NCI-H526 treated with DMSO at 0.1 percent for 48 hours (cell line): Measurements from ENCODE around the gene D2HGDH.
"Not testable (repeated sequence)": the region's sequence is repeated elsewhere in the genome, so short reads cannot be mapped to it uniquely, and the experiment has no call there.

ENCODE experiments used
- DNase-seq: peaks from one replicate; lab custom pipeline; 2025; lab: John Stamatoyannopoulos, UW

Gene D2HGDH

DNA sequence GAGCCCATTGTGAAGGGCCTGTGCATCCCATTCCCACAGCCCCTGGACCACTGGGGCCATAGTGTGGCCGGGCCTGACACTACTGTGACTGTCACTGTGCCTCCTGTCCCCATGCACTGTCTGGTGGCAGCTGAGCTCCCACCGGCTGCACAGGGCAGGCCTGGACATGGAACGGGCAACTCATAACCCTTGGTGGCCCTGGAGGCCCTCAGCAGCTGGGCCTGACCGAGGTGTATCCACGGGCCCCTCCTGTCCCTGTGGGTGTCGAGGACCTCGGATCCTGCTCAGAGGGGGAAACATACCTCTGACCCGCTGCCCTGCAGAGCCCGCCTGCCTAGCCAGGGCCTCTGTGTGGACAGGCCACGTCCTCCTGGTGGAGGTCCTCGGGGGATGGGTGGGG is 34.4 kb downstream of the D2HGDH start:
- no peak for DNase-seq

DNA sequence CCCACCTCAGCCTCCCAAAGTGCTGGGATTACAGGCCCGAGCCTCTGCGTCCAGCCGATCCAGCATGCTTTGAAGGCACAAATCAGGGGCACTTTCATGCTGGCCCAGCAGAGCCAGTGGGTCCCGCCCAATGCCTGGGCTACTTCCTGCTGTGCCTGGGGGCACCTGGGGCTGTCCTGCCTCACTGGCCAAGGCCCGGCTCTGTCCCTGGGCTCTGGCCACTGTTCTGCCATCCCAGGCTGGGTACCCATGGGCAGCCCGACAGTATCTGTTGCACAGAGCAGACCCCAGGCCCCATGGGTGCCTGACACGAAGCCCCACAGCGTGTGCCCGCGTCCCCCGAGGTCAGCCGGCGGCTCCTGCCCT is 35.4 kb downstream of the D2HGDH start:
- no peak for DNase-seq

DNA sequence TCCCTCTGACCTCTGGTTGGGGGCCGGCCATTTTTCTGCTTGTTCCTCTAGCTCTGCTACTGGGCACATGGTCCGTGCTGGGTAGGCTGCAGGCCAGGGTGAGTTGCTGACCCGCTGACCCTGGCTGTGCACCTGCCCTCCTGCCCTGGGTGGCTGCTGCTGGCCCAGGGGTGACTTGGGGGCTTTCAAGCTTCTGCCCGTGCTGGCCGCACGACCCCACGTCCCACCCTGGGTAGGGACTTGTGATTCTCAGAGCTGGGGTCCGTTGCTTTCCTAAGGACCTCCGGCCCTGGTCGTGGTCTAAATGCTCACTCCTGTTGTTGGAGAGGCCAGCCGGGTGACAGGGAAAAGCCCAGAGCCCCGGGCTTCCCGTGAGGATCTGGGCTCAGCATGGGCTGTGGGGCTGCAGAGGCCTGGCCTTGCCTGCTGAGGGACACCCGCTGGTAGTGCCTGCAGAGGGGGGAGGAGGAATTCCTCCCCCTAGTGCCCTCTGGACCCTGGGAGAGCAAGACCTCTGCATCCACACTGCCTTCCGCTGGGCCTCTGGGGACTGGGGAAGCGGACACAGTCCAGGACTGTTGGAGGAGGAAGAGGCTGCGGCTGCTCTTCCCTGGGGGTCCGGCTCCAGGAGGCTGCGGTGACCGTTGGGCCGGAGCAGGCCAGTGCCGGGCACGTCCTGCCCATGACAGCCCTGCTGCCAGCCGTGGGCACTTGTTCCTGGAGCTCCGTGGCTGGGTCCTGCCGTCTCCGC is 35.9 kb downstream of the D2HGDH start:
- DNase-seq: no peak

DNA sequence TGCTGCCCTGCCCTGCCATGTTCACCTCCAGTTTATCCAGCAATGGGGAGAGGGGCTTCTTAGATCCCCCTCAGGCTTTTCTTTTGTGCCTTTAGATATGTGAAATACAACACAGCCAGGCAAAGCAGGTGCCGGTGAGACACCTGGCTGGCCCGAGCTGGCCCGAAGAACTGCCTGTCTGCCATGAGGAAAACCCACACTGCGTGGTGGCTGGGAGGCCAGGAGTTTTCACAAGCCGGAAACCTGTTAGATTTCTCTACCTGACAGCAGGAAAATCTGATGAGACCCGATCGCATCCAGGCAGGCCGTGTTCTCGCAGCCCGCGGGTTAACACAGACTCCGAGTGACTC is 36.5 kb downstream of the D2HGDH start:
- no peak for DNase-seq

DNA sequence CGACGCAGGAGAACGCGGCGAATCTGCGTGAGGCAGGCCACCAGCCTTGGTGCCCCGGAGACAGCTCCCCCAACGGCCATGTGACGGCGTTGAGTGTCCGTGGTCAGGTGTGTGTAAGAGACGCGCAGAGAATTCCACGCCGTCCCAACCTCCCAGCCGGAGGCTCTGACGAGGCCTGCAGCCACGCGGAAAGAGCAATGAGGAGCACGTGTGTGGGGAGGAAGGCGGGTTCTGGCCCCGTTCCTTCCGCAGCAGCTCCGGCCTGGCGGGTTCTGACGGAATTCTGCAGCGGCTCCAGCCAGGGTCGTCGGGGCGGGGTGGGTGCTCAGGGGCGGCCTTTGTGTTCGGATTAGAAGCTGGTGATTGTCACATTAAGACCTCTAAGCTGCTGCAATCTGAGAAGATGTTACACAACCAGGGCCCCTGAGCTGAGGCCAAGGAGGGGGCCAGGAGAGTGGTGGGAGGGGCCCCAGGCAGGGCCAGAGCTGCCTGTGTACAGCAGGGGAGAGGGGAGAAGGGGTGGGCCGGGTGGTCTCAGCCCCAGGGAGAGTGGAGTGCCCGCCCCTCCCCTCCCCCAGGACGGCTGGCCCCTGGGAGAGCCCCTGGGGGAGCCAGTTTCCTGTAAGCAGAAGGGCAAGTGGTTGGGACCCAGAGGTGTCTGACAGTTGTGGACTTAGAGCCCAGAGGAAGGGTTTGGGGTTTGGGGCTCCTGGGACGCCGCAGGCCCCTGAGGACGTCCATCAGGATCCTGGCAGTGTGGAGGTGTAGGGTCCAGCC is 37.0 kb downstream of the D2HGDH start:
- DNase-seq: no peak

DNA sequence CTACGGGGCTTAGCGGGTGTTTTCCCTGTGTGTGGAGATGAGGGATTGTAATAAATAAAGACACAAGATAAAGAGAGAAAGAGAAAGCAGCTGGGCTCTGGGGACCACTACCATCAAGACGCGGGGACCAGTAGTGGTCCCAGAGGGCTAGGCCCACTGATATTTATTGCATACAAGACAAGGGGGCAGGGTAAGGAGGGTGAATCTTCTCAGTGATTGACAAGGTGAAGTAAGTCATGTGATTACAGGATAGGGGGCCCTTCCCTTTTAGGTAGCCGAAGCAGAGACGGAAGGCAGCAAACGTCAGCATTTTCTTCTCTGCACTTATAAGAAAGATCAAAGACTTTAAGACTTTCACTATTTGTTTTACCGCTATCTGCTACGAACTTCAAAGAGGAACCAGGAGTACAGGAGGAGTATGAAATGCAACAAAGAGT is 37.7 kb downstream of the D2HGDH start:
- DNase-seq: no peak

DNA sequence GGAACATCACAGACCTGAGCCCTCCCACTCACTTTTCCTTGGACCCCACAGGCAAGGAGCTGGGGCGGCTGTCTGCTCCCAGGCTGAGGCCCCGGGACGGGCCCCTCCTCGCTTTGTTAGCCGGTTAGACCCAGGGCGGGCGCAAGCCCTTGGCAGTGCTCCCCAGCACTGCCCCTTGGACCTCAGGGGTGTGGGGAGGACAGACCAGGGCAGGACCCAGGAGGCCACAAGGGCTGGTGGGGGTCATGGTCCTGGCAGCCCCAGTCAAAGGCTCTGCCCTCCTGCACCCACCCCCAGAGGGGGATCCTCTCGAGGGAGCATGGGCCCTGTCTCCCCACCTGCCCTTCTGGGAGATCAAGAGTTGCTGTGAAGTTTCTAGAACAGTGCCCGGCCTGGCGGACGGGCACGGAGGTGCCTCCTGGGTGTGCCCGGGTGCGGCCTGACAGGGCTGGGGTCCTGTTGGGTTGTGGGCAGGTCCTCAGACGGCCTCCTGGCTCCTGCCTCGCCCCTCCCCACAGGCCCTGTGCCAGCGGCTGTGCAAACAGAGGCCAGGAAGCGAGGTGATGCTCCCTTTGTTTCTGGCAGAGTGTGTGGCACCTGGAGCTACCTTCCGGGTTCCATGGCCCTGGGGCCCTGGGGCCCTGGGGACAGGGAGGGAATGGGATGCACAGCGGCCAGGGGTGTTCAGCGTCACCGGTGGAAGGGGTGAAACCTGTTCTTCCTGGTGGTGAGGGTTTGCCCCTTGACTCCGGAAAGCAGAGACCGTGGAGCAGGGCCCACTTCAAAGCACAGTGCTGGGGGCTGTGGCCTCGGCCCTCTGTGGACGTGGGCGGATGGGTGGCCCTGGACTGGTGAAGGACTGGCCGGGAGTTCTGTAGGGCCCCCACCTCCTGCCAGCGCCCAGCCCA is 39.3 kb downstream of the D2HGDH start:
- no peak for DNase-seq

DNA sequence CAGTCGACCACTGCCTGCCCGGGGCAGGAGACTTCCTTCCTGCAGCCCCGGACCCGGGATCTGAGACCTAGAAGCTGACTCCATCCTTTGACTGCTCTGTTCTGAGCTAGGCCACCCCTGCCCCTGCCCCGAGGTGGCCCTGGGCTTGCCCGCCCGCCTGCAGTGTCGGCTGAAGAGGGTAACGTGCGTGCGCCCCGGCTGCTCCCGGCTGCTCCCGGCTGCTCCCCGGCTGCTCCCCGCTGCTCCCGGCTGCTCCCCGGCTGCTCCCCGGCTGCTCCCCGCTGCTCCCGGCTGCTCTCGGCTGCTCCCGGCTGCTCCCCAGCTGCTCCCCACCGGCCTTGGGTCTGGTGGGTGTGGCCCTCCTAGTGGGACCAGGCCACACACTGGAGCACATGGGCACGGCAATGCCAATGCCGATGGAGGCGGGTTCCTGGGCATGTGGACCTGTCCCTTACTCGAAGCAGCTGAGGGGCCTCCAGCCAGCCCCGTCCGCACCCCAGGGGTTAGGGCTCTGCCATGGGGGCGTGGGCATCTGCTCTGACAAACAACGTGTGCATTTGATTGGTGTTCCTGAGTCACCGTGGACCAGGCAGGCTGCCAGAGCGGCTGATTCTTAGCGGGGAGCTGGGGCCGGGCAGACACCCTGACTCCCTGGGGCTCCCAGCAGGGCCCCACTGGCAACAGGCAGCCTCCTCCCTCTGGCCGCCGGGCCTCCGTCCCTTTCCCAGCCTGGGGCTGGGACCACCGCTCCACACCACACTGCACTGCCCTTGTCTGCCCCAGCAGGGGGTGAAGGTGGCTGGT is 40.2 kb downstream of the D2HGDH start:
- no peak for DNase-seq

DNA sequence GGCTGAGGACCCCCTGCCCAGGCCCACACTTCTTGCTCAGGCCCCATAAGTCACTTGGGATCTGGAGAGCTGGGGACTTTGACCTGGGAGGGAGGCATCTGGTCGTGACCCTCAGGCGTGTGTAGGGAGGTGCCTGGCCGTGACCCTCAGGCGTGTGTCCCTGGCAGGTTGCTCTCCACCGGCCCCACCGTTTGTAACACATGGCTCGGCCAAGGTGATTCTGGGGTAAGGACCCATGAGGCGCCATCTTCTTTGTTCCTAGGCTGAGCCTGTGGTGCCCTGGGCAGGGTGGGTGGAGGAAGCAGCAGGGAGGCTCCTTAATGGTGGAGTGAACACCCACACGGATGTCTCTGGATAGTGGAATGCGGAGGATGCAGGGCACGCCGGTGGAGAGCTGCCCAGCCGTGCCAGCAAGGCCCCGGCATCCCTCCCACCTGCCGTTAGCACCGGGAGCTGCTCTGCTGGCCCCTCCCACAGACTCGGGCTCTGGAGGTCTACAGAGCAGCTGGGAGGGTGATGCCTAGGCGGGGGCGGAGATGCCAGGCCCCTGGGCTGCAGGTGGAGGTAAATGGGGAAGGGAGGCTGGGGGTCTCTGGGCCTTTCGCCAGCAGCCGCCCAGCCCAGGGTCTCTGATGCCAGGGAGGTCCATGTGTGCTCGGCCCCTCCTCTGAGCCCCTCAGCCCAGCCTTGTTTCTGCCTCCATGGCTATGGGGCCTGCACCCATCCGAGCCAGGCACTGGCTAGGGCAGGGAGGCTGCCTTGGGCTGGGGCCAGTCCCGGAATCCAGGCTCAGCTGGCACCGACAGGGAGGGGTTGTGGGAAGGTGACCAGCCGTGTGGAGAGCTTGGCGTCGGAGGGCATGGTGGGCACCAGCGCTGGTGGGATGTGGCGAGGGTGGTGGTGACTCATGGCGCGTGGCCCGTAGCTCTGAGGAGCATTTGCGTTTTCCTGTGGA is 41.1 kb downstream of the D2HGDH start:
- no peak for DNase-seq

DNA sequence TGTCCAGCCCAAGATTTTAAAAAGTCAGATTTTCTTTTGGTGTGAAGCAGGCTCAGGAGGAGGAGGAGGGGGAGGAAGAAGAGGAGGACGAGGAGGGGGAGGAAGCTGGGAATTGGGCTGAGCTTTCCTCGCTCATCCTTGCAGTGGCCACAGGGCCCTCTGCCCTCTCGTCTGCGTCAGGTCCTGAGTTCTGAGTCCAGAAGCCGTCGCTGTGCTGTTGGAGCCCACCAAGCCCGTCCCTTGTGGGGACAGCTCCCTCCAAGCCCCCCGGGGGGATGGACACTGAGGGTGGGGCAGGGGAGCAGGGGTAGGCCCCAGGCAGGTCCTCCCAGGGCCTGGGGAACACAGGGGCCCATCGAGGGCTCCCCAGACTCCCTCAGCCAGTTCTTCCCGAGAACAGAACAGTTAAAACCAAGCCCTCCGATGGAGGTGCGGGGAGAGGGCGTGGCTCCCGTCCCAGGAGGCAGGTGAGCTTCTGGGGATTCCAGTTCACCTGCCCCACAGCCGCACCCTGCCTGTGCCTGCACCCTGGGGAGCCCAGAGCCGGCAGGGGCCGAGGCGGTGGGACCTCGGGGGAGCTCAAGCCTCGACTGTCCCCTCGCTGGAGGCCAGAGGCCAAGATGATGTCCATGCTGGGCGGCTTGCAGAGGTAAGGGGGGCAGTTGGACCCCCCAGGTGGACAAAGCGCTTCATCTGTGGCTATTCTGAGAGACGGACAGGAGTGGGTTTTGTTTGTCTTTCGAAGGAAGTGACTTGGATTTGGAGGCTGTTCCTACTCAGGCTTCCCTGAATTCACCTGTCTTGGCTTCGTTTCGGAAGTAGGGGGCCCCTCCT is 42.1 kb downstream of the D2HGDH start, which contains the start of gene GAL3ST2:
TSS of gene GAL3ST2 (plus strand) at position 487 of the 834 bp plus-strand sequence. CDS start at position 621, 134 bp downstream.
- DNase-seq: no peak

DNA sequence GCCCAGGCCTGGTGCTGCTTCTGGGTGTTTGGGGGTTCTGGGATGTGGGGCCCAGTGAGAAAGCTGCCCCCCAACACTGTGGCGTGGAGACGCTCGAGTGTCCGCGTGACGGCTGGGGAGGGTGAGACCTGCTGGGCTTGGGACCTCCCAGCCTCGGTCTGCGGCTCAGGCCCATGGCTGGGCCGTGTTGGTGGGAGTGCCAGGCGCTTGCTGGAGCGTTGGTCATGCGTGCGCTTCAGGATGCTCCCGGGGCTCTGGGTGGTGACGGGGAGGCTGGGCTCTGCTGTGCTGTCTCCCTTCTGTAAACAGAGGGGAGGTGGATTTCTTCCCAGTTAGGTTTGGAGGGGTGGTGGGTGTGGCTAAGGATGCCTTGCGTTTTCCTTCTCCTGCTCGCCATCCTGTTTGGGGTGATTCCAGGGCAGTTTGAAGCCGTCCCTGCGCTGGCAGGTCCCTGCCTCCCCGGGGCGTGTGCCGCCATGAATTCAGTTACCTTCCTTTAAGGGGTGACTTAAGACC is 42.8 kb downstream of the D2HGDH start:
- DNase-seq: no peak

DNA sequence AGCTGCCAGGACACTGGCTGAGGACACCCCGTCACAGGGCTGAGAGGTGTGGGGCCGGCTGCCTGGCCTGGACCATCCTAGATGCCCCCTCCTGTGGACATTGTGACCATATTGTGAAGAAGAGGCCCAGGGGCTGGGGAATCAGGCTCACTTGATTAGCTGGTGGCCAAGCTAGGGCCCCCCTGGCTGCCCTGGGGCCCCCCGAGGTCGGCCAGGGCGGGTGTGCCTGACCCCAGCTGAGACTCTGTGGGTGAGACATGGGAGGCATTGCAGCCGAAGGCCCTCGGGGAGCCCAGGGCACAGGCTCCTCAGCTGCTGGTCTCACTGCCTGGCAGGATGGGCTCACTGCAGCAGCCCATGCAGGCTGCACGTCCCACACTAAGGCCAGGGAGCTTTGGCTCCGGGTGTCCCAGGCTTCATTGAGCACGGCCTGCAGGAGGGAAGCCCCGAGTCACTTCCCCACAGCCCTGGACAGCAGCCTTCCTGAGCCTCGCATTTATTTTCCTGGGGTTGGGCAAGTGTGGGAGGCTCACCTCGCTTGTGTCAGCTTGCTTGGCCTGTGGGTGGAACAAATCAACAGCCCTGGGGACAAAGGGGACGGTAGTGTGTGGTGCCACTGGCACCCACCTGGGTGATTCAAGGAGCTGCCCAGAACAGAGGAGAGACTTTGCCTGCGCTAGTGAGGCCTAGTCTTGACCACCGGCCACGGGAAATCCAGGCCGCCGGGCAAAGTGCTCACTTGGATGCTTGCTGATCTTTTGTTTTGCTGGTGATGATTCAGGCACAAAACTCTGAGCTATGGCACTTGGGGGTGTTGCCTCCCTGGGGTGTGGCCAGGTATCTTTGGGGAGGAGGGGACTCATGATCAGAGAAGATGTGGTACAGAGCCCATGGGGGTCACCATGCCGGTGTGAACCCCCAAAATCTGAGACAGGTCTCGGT is 43.5 kb downstream of the D2HGDH start:
- DNase-seq: no peak

DNA sequence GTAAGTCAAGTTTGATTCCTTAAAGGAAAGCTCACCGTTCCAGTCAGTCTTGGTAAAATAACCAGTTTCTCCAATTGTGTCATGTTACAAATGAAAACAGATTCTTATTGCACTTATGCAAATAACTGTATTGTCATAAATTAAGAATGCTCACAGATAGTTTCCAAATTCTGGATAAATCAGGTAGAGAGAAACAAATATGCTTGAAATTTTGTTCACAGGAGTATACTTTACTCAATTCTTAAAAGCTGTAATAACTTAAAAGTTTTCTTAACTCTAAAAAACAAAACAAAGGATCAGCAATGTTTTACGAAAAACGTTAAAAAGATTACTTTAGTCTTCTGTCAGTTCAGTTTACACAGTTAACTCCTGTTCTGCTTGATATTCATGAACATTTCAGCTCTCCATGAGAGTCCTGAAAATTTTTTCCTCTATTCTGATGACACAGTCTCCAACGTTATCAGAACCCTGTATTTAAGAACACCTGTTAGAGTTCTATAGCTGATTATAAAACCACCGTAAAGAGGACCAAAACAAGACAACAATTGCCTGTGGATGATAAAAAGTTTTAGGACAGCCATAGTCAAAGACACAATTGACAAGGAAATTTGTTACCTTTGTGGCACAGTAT is 46.6 kb downstream of the D2HGDH start:
- DNase-seq: no peak

DNA sequence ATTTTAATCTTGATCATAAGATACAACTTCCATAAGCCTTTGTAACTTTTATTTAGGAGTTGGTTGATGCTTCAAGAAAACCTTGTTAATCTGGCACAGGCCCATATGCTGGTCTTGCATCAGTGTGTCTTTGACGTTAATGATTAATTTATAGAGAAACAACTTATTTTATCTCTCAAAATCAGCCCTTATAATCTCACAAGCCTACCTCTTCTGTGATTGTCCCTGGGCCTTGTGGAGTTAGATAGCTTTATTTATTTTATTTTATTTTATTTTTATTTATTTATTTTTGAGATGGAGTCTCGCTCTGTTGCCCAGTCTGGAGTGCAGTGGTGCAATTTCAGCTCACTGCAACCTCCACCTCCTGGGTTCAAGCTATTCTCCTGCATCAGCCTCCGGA is 47.6 kb downstream of the D2HGDH start:
- not testable (repeated sequence) for DNase-seq

DNA sequence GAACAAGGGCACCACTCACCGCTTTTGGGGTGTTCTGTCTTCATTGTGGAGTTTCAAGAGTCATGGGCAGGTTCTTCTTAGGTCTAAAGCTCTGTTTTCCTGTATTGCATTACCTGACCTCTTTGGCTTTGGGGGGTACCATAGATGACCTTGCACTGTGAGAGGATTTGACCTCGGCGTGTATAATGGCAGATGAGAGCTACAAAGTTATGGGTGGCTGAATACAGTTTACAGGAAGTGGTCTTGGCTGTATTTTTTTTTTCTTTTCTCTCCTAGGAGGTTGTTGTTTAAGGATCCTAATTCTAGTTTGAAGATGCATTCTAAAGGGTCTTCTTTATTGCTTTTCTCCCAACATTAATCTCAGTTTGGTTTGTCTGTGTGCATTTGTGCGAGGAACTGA is 53.7 kb downstream of the D2HGDH start:
- DNase-seq: no peak

DNA sequence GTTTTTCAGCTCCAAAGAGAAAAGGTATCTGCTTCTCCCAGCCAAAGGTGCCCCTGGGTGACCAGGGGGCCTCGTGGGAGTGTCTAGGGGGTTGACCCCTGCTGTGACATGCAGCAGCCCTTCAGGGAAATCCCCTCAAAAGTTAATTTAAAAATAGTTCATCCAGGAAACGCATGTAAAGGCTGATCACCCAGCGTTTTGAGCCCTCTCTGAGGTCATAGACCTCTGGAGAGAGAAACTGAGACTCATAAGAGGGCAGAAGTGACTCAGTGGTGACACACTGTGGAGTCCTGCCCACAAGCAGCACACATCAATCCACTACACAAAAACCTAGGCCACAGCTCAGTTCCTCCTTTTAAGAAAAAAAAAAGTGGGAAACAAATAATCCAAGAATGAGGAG is 54.1 kb downstream of the D2HGDH start:
- no peak for DNase-seq

DNA sequence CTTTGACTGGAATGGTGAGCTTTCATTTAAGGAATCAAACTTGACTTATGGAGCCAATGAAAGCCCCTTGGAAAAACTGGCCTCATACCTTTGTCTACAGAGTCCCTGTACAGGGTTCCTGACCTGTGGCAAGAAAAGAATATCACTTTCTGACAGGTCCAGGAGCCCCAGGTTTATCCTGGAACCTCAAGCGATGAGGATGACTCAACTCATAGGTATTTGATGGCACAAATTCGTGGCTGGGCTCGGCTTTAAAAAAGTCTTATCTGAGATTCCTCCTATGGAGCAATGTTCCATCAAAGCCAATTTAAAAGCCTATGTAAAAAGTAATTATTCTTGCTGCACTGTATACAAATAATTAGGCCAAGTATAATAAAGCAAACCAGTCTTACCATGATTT is 57.0 kb downstream of the D2HGDH start:
- DNase-seq: not testable (repeated sequence)

DNA sequence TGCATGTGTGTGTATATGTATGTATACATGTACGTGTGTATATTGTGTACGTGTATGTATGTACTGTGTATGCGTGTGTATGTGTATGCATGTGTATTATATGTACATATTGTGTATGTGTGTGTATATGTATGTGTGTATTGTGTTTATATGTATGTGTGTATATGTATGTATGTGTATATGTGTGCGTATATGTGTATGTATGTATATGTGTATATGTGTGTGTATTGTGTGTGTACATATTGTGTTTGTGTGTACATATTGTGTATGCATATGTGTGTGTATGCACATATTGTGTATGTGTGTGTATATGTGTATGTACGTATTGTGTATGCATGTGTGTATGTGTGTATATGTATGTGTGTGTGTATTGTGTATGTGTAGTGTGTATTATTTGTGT is 59.0 kb downstream of the D2HGDH start:
- DNase-seq: no peak
